HEK293 (cell line): ENCODE results near the gene DCST2.

Experiments
- CTCF ChIA-PET: fragments of 350-600 bp; formaldehyde crosslinking; extraction: SDS; loops from one replicate; lab custom pipeline; 2021; ENCODE audit warnings: antibody characterized with exemption; lab: Yijun Ruan, JAX
- POLR2A ChIA-PET: fragments of 300-600 bp; formaldehyde crosslinking; extraction: SDS; loops from one replicate; lab custom pipeline; 2020; ENCODE audit warnings: antibody characterized with exemption, inconsistent platforms; lab: Yijun Ruan, JAX
- H3K27ac ChIP-seq: fragments of 200-500 bp; sonication (Bioruptor generic); 2 replicates; pipeline ENCODE4 v1.5.1; 2014; ENCODE audit warnings: low read depth, low read length, control low read depth, inconsistent platforms; ENCODE audit errors: extremely low read depth
- H3K36me3 ChIP-seq, 2 experiments: fragments of 200-500 bp in 1 of 2; sonication (Bioruptor generic) in 1 of 2; 1 replicate in 1 of 2; 2 replicates in 1 of 2; pipeline ENCODE4 v1.5.1; 2014 to 2017; ENCODE audit warnings: inconsistent platforms in 2 of 2, low read length in 2 of 2; ENCODE audit not compliant: control insufficient read depth in 2 of 2, insufficient read depth in 1 of 2
- H3K4me1 ChIP-seq: fragments of 200-500 bp; sonication (Bioruptor generic); 2 replicates; pipeline ENCODE4 v1.5.1; 2014; ENCODE audit warnings: mild to moderate bottlenecking, low read length, inconsistent platforms; ENCODE audit not compliant: control insufficient read depth, insufficient read depth
- H3K4me3 ChIP-seq: 2 replicates; pipeline ENCODE4 v1.5.1; 2011; ENCODE audit warnings: low read depth, mild to moderate bottlenecking, control low read depth, low read length, moderate library complexity
- H3K9me3 ChIP-seq: fragments of 200-500 bp; sonication (Bioruptor generic); 2 replicates; pipeline ENCODE4 v1.5.1; 2014; ENCODE audit warnings: low read depth, low read length, inconsistent platforms; ENCODE audit not compliant: control insufficient read depth, insufficient read depth
- GLIS2 ChIP-seq: fragments of 450-650 bp; formaldehyde crosslinking; IDR thresholded peaks from 2 replicates; pipeline ENCODE4 v1.5.1; 2016; ENCODE audit warnings: missing biosample characterization, missing genetic modification characterization
- HIC1 ChIP-seq: fragments of 450-650 bp; formaldehyde crosslinking; IDR thresholded peaks from 2 replicates; pipeline ENCODE4 v1.5.1; 2016; ENCODE audit warnings: missing biosample characterization, missing genetic modification characterization
- IKZF3 ChIP-seq: fragments of 450-650 bp; IDR thresholded peaks from 2 replicates; pipeline ENCODE4 v1.5.0; 2018; ENCODE audit warnings: missing biosample characterization, mild to moderate bottlenecking, missing genetic modification characterization, moderate library complexity
- KLF1 ChIP-seq: fragments of 450-650 bp; formaldehyde crosslinking; IDR thresholded peaks from 2 replicates; pipeline ENCODE4 v1.5.1; 2016; ENCODE audit warnings: missing biosample characterization, missing genetic modification characterization
- PRDM10 ChIP-seq: fragments of 450-650 bp; formaldehyde crosslinking; IDR thresholded peaks from 2 replicates; pipeline ENCODE4 v1.5.1; 2016; ENCODE audit warnings: missing biosample characterization, missing genetic modification characterization
- SP7 ChIP-seq: fragments of 450-650 bp; formaldehyde crosslinking; IDR thresholded peaks from 2 replicates; pipeline ENCODE4 v1.5.1; 2016; ENCODE audit warnings: missing biosample characterization, missing genetic modification characterization
- ZBTB11 ChIP-seq: fragments of 450-650 bp; formaldehyde crosslinking; conservative IDR thresholded peaks from 2 replicates; pipeline ENCODE4 v1.5.1; 2016; ENCODE audit warnings: low read depth, missing biosample characterization, missing genetic modification characterization
- ZBTB21 ChIP-seq: fragments of 450-650 bp; formaldehyde crosslinking; IDR thresholded peaks from 2 replicates; pipeline ENCODE4 v1.5.1; 2017; ENCODE audit warnings: missing biosample characterization, missing genetic modification characterization
- ZBTB26 ChIP-seq: fragments of 450-650 bp; formaldehyde crosslinking; optimal IDR thresholded peaks from 2 replicates; pipeline ENCODE3; 2016; ENCODE audit warnings: missing biosample characterization, mild to moderate bottlenecking, missing genetic modification characterization
- ZFP69B ChIP-seq: fragments of 450-650 bp; formaldehyde crosslinking; IDR thresholded peaks from 2 replicates; pipeline ENCODE4 v1.5.1; 2016; ENCODE audit warnings: missing biosample characterization, missing genetic modification characterization
- ZNF155 ChIP-seq: fragments of 450-650 bp; formaldehyde crosslinking; IDR thresholded peaks from 2 replicates; pipeline ENCODE4 v1.5.1; 2016; ENCODE audit warnings: missing biosample characterization, missing genetic modification characterization
- ZNF18 ChIP-seq: fragments of 450-650 bp; formaldehyde crosslinking; IDR thresholded peaks from 2 replicates; pipeline ENCODE4 v1.5.1; 2016; ENCODE audit warnings: missing biosample characterization, missing genetic modification characterization
- ZNF394 ChIP-seq: fragments of 450-650 bp; formaldehyde crosslinking; IDR thresholded peaks from 2 replicates; pipeline ENCODE4 v1.5.1; 2016; ENCODE audit warnings: missing biosample characterization, missing genetic modification characterization, mild to moderate bottlenecking, moderate library complexity, borderline replicate concordance
- ZNF398 ChIP-seq: fragments of 450-650 bp; formaldehyde crosslinking; IDR thresholded peaks from 2 replicates; pipeline ENCODE4 v1.5.1; 2017; ENCODE audit warnings: missing biosample characterization, missing genetic modification characterization
- ZNF626 ChIP-seq: fragments of 450-650 bp; sonication (Bioruptor Pico); formaldehyde crosslinking; IDR thresholded peaks from 2 replicates; pipeline ENCODE4 v1.5.1; 2018; ENCODE audit warnings: missing biosample characterization, missing genetic modification characterization, inconsistent platforms

Gene DCST2

GRCh38 chr1:155008015-155008941 lies 25.3 kb downstream of the DCST2 start (continued):
- TF ChIP-seq PRDM10 (tag by site-specific recombination) (peak; percentile 49), ZNF626 (no peak), HIC1 (tag by site-specific recombination) (peak; percentile 68), ZBTB21 (tag by site-specific recombination) (no peak), GLIS2 (tag by site-specific recombination) (peak; percentile 21; the same call in 1 of the 2 replicates), ZFP69B (0 out of 2 replicates have a peak, but pooled peaks have one; percentile 23), ZBTB26 (no peak), IKZF3 (peak; percentile 51; the same call in 1 of the 2 replicates)

- Histone ChIP-seq H3K4me3 (no peak overlapping the region), H3K4me1 (peaks cover 13% of the 10 kb centered on the region), H3K27ac (no peak overlapping the region), H3K9me3 (no peaks in the 10 kb centered on the region), H3K36me3 (peaks cover 0 to 2% of the 10 kb centered on the region in 2 experiments; a peak in 1 of 3 replicates)
- POLR2A ChIA-PET = interaction anchor here (0.7 to 1.5 kb wide), 4 partner anchors 10 to 34 kb away, joined by 3 to 7 read pairs (median 4); partner anchors contain the start of gene FLAD1
- CTCF ChIA-PET = interaction anchor here (0.5 to 3.5 kb wide), 5 partner anchors 8 to 55 kb away, joined by 3 to 30 read pairs (median 3); no protein-coding TSS in a partner anchor
- TF ChIP-seq KLF1 (0 out of 2 replicates have a peak, but pooled peaks have one; percentile 23), ZNF398 (tag by site-specific recombination) (no peak), SP7 (tag by site-specific recombination) (no peak), ZNF394 (tag by site-specific recombination) (no peak), ZNF18 (no peak), HIC1 (tag by site-specific recombination) (peak; percentile 76; the same call in 1 of the 2 replicates), ZBTB11 (no peak), ZNF155 (no peak)
These were observed 26.2 kb downstream of the DCST2 start for GRCh38 chr1:155007251-155007828.
